ENCODE measurements around the gene APOBEC3F. TPM values are rescaled to one million over a fixed set of nuclear protein-coding genes. Genes with fewer than 3 reads are reported as not detected.
"Not testable (repeated sequence)": the region's sequence is repeated elsewhere in the genome, so short reads cannot be mapped to it uniquely, and the experiment has no call there.

The APOBEC3F gene
- total RNA-seq, 1 donor from 2014 or later = 3.1 TPM

DNA sequence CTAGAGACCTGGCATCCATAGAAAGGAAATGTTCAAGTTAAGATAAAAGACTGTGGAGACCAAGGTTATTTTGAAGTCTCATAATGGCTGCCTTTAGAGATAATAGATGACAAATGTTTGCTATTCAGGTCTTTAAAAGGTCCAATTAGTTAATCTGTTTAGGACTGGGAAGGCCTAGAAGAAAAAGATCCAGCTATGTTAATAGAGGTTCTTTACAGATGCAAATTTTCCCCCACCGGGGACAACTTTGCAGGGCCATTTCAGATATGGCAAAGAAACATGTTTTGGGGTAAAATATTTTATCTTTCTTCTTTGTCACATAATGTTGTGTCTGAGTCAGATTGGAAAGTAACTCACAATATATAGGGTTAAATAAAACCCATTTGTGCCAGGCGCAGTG is 33.3 kb downstream of the APOBEC3F start:
- ATAC-seq = no peak

DNA sequence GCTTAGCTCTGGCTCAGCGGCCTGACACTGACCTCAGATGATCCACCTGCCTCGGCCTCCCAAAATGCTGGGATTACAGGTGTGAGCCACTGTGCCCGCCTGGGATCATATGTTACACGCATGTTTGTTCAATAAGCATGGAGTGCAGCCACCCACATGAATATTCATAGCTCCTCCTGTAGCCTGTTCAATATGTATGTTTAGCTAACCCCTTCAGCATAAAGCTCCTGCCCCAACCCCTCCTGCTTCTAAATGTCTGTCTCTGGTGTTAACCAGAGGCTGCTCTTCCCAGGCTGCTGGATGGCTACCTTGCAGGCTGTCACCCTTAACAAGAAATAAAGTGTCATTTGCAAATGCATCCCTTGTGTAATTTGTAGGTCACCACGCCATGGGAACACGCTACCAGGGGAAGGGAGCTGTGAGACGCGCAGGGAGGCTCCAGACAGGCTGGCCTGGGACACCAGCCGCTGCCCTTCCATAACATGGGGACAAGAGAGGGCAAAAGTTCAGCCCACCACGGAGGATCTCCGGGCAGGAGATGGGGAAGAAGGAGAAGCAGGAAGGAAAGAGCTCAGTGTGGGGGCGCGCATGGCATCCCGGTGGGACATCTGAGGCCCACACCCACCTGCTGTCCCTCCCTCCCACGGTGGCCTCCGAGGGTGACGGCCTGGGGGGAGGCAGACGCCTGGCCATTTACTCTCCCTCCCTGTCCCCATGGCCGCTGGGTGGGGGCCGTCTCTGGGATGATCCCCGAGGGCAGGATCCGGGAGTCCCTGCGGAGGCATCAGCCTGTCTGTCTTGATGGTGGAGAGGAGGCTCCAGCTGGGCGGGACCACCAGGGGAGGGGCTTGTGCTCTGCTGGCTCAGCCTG is 35.7 kb downstream of the APOBEC3F start:
- ATAC-seq = not testable (repeated sequence)

DNA sequence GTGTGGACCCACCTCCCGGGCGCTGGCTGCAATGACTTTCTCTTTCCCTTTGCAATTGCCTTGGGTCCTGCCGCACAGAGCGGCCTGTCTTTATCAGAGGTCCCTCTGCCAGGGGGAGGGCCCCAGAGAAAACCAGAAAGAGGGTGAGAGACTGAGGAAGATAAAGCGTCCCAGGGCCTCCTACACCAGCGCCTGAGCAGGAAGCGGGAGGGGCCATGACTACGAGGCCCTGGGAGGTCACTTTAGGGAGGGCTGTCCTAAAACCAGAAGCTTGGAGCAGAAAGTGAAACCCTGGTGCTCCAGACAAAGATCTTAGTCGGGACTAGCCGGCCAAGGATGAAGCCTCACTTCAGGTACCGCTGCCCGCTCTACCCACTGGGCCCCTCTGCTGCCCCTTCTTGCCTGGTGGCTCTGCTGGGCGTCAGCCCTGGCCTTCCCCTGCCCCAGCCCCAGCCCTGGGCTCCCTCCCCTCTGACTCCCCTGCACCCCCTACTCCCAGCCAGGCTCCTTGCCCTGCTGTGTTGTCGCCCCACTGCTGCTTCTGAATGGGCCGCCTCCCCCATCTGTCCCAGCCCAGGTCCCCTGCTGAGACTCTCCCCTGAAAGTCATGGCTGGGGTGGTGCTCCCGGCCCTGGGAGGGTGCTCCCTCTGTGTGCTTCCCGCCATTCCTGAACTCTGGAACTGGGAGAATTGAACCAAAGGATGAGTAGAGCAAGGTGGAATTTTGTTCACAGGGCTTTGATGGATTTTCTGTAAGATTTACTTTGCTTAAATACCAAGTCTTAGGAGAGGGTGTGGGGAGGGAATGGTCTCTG is 36.6 kb downstream of the APOBEC3F start, which contains the start of gene APOBEC3G:
APOBEC3G (plus strand) TSS at position 250 of the 815 bp plus-strand sequence; CDS start at position 337, 87 bp downstream.
- peak; percentile 72 for ATAC-seq

DNA sequence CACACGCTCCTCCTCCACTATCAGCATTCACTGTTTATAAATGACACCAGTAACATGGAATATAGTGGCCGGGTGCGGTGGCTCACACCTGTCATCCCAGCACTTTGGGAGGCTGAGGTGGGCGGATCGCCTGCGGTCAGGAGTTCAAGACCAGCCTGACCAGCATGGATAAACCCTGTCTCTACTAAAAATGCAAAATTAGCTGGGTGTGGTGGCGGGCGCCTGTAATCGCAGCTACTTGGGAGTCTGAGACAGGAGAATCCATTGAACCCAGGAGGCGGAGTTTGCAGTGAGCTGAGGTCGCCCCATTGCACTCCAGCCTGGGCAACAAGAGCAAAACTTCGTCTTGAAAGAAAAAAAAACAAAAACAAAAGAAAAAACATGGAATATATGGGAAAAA is 37.2 kb downstream of the APOBEC3F start:
- ATAC-seq = not testable (repeated sequence)

DNA sequence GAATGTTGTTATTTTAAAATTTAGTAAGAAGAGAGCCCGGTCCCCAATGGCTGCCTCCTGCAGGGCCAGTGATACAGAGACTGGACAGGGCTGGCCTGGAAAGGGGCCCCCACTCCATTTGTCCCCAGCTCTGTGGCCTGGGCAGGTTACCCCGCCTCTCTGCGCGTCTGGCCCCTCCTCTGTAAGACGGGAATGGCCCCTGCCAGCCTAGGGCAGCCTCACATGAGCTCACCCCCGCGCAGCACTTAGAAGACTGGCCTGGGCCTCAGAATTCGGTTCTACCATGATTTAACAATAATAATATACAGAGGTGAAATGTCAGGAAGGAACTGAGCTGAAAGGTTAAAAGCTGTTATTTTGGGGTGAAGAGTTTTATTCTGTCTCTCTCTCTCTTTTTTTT is 37.7 kb downstream of the APOBEC3F start:
- no peak for ATAC-seq

DNA sequence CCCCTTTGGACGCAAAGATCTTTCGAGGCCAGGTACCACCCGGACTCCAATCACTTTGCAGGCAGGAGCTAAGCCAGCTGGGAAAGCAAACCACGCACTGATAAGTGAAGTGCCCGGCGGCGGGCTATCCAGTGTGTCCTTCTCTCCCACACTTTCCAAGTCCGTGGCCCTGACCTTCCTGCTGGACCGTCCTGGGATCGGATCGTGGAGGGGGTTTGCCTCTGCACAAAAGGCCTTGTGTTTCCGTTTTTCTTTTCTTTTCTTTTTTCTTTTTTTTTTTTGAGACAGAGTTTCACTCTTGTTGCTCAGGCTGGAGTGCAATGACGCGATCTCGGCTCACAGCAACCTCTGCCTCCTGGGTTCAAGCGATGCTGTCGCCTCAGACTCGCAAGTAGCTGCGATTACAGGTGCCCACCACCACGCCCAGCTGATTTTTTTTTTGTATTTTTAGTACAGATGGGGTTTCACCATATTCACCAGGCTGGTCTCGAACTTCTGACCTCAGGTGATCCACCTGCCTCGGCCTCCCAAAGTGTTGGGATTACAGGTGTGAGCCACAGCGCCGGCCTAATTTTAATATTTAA is 38.5 kb downstream of the APOBEC3F start:
- not testable (repeated sequence) for ATAC-seq

DNA sequence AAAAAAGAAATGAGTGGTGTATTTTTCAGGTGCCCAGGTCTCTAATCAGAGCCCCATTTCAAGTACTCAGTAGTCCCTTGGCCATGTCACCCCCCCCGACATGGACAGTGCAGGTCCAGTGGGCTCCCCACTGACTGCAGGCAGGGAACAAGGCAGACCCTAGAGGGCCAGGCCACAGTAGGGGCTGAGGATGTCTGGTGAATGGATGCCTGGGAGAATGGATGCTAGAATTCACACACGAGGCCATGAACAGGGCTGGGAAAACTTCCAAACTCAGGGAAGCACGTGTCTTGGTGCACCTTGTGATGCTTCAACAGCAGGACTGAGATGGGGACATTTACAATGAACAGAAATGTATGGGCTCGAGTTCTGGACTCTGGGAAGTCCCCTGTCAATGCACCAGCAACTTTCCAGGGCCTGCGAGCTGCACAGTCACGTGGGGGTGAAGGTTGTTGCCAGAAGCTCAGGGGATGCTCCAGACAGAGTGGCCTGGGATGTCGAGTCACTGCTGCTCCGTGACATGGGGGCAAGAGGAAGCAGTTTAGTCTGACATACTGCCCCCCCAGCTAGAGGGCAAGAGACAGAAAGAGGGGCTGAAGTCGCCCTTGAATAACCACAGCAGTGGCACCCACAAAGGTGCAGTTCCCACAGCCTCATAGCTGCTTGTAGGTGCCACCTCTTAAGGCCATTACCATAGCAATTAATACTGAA is 39.5 kb downstream of the APOBEC3F start:
- no peak for ATAC-seq

DNA sequence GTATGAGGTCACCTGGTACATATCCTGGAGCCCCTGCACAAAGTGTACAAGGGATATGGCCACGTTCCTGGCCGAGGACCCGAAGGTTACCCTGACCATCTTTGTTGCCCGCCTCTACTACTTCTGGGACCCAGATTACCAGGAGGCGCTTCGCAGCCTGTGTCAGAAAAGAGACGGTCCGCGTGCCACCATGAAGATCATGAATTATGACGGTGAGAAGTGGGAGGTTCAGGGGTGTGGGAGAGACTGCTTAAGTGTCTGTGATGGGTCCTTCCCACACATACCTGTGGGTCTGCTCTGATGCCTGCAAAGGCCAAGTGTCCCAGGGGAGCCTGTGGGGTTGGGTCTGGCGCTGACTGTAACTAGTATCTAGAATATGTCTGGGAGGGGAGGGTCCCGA is 40.4 kb downstream of the APOBEC3F start:
- ATAC-seq = no peak

DNA sequence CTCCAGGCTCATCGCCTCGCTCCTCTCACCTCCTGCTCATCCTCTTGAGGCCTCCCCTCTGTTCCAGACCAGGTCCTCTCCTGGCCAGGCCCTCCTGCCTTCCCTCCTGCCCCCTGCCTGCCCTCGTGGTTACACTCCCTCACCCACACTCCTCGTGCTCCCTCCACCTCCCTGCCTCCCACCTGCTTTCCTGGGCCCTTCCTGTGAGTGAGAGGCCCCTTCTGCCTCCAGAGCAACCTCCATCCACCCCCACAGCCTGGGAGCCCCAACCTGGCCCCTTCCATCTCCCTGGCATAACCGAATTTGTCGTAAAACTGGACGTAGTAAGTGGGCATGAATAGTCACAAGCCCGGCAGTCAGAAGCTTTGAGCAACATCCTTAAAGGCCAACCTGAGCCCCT is 40.9 kb downstream of the APOBEC3F start:
- no peak for ATAC-seq

DNA sequence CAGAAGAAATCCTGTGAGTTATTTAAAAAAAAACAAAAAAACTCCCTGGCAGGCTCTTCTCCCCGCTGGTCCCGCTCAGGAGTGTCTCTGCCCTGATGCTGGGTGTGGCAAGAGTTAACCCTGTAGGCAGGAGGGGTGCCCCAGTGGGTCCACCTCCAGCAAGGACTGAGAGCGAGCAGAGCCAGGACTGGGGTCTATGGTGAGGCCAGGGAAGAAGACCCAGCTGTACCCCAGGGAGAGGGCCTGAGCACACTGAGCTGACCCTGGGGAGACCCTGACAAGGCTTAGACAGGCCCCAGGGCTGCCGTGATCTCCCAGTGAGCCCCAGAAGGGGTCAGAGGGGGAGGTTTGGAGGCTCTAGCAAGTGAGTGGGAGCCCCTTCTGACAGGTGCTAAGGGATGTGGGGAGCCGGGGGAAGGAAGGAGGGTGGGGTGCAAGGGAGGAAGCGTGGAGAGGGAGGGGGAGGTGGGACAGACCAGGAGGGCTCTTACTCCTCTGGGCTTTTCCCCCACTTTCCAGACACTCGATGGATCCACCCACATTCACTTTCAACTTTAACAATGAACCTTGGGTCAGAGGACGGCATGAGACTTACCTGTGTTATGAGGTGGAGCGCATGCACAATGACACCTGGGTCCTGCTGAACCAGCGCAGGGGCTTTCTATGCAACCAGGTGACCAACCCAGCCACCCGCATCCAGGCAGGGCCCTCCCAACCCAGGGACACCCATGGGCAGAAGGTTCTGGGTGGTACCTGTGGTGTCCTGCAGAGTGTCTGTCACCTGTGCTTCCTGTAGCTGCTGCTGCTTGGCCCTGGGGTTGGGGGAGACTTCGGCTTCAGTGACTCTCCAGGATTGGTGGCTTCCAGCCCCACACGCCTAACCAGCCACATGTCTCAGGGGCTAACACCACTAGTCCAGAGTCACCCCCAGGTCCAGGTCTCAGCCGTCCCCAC is 42.8 kb downstream of the APOBEC3F start:
- no peak for ATAC-seq

DNA sequence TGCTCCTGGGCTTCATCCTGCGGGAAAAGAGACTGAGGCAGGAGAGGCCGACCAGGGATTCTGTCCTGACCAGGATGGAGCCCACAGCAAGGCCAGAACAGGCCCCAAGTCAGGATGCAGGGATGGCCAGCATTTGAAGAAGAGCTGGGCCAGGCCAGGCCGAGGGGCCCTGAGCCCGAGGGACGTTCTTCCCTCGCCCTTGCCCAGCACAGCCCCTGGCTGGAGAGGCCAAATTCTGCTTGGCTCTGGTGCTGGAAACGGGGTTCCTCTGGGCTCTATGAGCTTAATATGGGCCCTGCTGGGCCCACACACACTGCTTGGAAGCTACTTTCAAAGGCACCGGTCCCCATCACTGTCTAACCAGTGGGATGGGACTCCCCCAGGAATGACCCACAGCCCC is 44.0 kb downstream of the APOBEC3F start:
- ATAC-seq = no peak

DNA sequence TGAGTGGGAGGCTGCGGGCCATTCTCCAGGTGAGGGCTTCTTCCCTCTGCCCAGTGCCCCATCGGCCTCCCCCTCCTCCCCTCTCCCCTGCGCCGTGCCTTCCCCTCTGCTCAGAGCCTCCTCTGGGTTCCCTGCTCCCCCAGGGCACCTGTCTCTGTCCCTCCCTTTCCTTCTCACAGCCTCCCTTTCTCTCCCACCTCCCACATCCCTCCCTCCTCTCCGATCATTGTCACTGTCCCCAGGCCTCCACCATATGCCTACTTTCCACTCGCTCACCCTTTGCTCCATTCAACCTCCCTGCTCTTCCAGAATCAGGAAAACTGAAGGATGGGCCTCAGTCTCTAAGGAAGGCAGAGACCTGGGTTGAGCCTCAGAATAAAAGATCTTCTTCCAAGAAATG is 46.4 kb downstream of the APOBEC3F start:
- ATAC-seq = no peak

DNA sequence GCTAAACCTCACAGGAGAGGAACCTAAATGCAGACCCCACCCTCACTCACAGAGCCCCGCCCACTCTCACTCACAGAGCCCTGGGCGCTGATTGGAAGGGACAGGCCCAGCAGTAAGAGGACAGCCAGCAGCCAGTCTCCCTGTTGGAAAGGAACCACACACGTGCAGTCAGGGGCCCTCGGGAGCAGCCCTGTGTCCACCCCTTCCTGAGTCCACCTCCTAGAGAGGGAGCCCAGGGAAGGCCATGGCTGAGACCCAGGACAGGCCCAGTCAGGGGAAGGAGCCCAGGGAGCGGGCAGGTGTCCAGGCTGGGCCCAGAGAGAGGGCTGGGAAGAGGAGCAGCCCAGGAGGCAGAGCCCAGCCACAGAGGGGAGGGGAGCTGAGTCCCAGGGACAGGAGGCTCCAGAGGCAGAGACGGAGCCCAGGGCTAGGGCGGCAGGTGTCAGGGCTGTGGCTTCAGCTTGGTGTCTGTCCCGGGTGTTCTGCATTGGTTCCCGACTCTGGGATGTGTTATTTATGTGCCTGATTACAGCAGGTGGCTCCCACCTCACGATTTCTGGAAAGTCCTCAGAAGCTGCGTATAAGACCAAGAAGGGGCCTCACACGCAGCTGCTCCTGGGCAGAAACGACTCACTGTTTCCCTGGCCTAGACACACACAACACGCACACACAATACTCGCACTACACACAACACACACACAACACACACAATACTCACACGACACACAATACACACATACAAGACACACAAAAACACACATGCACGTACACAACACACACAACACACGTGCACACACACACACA is 47.4 kb downstream of the APOBEC3F start:
- ATAC-seq = no peak

DNA sequence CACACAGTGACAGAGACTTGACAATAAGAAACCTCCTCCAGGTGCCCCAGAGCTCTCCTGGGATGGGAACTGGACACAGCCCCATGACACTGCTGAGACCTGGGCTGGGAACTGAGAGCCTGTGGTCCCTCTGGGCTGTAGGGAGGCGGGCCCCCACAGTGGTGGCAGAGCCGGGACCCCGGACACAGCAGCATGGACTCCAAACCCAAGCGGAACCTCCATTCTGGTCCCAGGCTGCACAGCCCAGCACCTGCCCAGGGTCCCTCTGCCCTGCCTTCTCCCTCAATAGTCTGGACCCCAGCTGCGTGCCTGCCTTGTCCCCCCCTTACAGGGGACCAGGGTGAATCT is 48.0 kb downstream of the APOBEC3F start:
- ATAC-seq = no peak

DNA sequence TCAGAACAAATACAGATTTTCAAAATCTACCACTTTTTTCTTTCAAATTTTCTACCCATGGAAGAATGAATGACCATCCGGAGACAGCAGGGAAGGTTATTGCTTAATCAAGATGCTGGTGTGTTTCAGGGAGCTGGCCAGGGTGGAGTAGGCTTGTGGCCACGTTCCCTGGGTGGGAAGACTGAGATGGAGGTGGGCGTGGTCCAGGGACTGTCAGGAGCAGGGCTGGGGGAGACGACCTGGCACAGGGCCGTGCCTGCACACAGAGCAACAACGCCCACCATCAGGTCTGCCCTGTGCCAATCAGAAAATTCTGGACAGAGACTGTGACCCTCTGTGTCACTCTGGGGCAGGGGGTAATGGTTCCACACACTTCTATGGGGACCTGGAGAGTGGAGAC is 49.3 kb downstream of the APOBEC3F start:
- peak; percentile 15 for ATAC-seq

DNA sequence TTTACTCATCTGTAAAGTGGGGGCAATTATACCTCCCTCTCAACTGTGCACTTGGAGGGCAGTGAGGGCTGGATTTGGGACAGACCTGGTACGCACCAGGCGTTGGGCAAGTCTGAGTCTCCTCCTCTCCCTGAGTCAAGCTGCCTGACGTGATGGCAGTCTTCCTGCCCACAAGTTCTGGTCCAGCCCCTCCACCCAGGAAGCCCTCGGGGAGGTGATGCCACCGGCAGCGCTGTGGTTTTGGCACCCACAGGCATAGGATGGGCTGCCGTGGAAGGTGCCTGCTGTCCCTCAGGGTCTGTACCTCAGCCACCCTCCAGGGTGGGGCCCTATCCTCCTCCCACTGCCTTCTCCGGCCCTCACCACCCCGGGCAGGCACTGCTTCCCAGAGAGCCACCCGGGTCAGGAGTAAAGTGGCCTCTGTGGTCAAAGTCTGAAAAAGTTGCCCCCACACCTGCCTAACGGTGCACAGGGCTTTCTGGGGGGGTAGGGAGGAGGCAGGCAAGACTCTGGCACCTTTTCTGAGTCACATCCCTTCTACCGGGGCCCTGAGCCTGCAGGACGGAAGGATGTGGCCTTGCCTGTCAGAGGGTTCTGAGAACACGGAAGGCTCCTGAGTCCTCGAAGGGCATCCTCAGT is 49.9 kb downstream of the APOBEC3F start:
- ATAC-seq = peak; percentile 58

DNA sequence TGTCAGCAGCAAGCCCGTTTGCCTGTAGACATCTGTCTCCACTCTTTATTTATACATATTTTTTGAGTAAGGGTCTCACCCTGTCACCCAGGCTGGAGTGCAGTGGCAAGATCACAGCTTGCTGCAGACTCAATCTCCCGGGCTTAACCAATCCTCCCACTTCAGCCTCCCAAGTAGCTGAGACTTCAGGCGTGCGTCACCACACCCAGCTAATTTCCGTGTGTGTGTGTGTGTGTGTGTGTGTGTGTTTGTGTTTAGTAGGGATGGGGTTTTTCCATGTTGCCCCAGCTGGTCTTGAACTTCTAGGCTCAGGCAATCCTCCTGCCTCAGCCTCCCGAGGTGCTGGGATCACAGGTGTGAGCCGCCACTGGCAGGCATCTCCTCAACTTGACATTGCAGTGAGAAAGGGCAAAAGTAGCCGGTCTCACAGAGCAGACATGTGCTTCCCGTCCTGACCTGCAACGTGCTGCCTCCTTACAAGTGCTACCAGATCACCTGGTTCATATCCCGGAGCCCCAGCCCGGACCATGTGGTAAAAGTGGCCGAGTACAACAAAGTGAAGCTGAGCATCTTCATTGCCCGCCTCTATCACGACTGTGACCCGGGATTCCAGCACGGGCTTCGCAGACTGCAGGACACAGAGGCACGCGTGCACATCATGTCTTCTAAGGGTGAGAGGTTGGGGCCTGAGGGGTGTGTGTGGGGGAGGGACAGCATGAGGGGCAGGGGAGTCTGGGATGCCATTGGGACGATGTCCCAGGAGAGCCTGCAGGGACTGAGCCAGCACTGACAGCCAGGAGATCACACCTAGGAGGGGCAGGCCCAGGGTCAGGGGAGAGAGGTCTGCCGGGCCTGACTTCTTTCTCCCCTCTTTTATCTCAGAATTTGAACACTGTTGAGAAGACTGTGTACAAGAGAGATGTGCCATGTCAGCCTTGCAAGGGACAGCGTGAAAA is 50.7 kb downstream of the APOBEC3F start:
- ATAC-seq = no peak

DNA sequence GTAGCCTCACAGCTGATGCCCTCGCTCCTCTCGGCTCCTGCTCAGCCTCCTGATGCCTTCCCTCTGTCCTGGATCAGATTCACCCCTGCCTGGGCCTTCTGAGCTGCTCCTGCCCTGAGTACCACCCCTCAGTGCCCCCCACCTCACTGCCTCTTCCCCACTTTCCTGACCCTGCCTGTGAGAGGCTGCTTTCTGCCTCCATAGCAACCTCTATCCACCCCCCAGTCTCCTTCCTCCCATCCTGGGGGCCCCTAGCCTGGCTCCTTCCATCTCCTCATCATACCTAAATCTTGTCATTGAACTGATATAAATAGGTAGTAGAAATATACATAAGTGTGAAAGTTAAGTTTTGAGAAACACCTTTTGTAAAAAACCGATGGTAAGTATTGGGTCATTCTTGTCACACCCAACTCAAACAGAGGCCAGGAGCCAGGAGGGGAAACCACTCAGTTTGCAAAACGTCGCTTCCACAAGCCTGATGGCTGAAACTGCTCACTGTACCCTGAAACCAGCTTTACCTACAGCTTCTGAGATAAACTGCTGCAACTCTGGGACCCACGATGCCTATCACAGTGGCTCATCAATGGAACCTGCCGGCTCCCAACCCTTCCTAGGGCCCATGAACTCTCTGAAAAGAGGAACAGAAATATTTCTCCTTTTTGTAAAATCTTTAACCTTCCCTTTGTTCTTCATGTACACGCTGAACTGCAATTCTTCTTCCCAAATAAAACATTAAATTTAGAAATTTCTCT is 51.6 kb downstream of the APOBEC3F start:
- no peak for ATAC-seq
